Measurements from ENCODE around the gene MS4A4E. TPM values are rescaled to one million over a fixed set of nuclear protein-coding genes. Genes with fewer than 3 reads are reported as not detected.
A peak's percentile ranks its signal among the peaks of the same experiment; 100 is the strongest.
"Not testable (repeated sequence)": the region's sequence is repeated elsewhere in the genome, so short reads cannot be mapped to it uniquely, and the experiment has no call there.

Gene MS4A4E
- total RNA-seq, 1 donor from 2014 or later = not detected

GRCh38 chr11:60193687-60194433 is 49.1 kb downstream of the MS4A4E start:
- peaks cover 5% of the 10 kb centered on the region for H3K4me1 Mint-ChIP-seq (ENCODE audit: unreplicated experiment)
- no peak overlapping the region for H3K27ac Mint-ChIP-seq
- H3K36me3 Mint-ChIP-seq = no peaks in the 10 kb centered on the region
- TF ChIP-seq CTCF (conservative IDR thresholded peaks at IDR 0.05) = peak; percentile 86
- no peak for DNase-seq (ENCODE audit: extremely low spot score, unreplicated experiment)
- no peak overlapping the region for H3K4me3 Mint-ChIP-seq
- no peaks in the 10 kb centered on the region for H3K9me3 Mint-ChIP-seq
- H3K27me3 Mint-ChIP-seq = no peaks in the 10 kb centered on the region

- H3K27ac Mint-ChIP-seq; H3K4me1 Mint-ChIP-seq (ENCODE audit: unreplicated experiment); H3K27me3 Mint-ChIP-seq; H3K9me3 Mint-ChIP-seq; DNase-seq (ENCODE audit: extremely low spot score, unreplicated experiment); H3K4me3 Mint-ChIP-seq; H3K36me3 Mint-ChIP-seq: not testable (repeated sequence)
Measured at GRCh38 chr11:60192564-60192963, 50.4 kb downstream of the MS4A4E start.

- not testable (repeated sequence) for H3K27me3 Mint-ChIP-seq; H3K9me3 Mint-ChIP-seq; H3K4me1 Mint-ChIP-seq (ENCODE audit: unreplicated experiment); H3K36me3 Mint-ChIP-seq; H3K4me3 Mint-ChIP-seq; DNase-seq (ENCODE audit: extremely low spot score, unreplicated experiment); H3K27ac Mint-ChIP-seq
Measured at GRCh38 chr11:60188481-60188880, 54.5 kb downstream of the MS4A4E start.

GRCh38 chr11:60186128-60186527 is 56.8 kb downstream of the MS4A4E start:
- H3K4me3 Mint-ChIP-seq; H3K4me1 Mint-ChIP-seq (ENCODE audit: unreplicated experiment); H3K27ac Mint-ChIP-seq; H3K27me3 Mint-ChIP-seq; DNase-seq (ENCODE audit: extremely low spot score, unreplicated experiment); H3K9me3 Mint-ChIP-seq; H3K36me3 Mint-ChIP-seq: not testable (repeated sequence)

- not testable (repeated sequence) for H3K4me3 Mint-ChIP-seq; DNase-seq (ENCODE audit: extremely low spot score, unreplicated experiment); H3K36me3 Mint-ChIP-seq; H3K27ac Mint-ChIP-seq; H3K9me3 Mint-ChIP-seq; H3K4me1 Mint-ChIP-seq (ENCODE audit: unreplicated experiment); H3K27me3 Mint-ChIP-seq
Measured at GRCh38 chr11:60185512-60185827, 57.5 kb downstream of the MS4A4E start.

GRCh38 chr11:60184824-60185511 is 58.0 kb downstream of the MS4A4E start:
- Mint-ChIP-seq H3K9me3 (no peaks in the 10 kb centered on the region), H3K36me3 (no peaks in the 10 kb centered on the region), H3K4me1 (ENCODE audit: unreplicated experiment) (no peaks in the 10 kb centered on the region), H3K4me3 (no peak overlapping the region), H3K27ac (no peak overlapping the region), H3K27me3 (no peaks in the 10 kb centered on the region)
- TF ChIP-seq CTCF (conservative IDR thresholded peaks at IDR 0.05) = no peak
- no peak for DNase-seq (ENCODE audit: extremely low spot score, unreplicated experiment)

- no peak overlapping the region for H3K4me3 Mint-ChIP-seq
- H3K36me3 Mint-ChIP-seq = no peaks in the 10 kb centered on the region
- no peaks in the 10 kb centered on the region for H3K27me3 Mint-ChIP-seq
Measured at GRCh38 chr11:60183591-60184205, 59.2 kb downstream of the MS4A4E start.

More at GRCh38 chr11:60183591-60184205, 59.2 kb downstream of the MS4A4E start:
- H3K9me3 Mint-ChIP-seq = no peaks in the 10 kb centered on the region
- H3K4me1 Mint-ChIP-seq (ENCODE audit: unreplicated experiment) = no peaks in the 10 kb centered on the region
- no peak for TF ChIP-seq CTCF (conservative IDR thresholded peaks at IDR 0.05)
- no peak for DNase-seq (ENCODE audit: extremely low spot score, unreplicated experiment)
- no peak overlapping the region for H3K27ac Mint-ChIP-seq
